Osteoblast (primary cell): Measurements from ENCODE around the gene RNF145. TPM values are rescaled to one million over a fixed set of nuclear protein-coding genes. Genes with fewer than 3 reads are reported as not detected.
A peak's percentile ranks its signal among the peaks of the same experiment; 100 is the strongest.

ENCODE experiments used
- DNase-seq: peaks from one replicate; pipeline ENCODE4 v3.0.0; 2011; ENCODE audit warnings: low spot score, mixed read lengths; ENCODE audit not compliant: insufficient read length; ENCODE audit errors: missing footprints
- H2AFZ ChIP-seq: 2 replicates; pipeline ENCODE4 v1.6.0; 2011; ENCODE audit warnings: mild to moderate bottlenecking, low read length
- H3K27ac ChIP-seq: 2 replicates; pipeline ENCODE4 v1.5.1; 2011; ENCODE audit warnings: mild to moderate bottlenecking, low read depth, low read length, moderate library complexity
- H3K27me3 ChIP-seq: 2 replicates; pipeline ENCODE4 v1.6.0; 2012; ENCODE audit warnings: mild to moderate bottlenecking, control low read depth, inconsistent platforms, low read length, moderate library complexity; ENCODE audit not compliant: insufficient read depth
- H3K36me3 ChIP-seq: 2 replicates; pipeline ENCODE4 v1.5.1; 2011; ENCODE audit warnings: mild to moderate bottlenecking, low read length, control low read depth, moderate library complexity; ENCODE audit not compliant: insufficient read depth
- H3K4me1 ChIP-seq: 2 replicates; pipeline ENCODE4 v1.5.1; 2011; ENCODE audit warnings: mild to moderate bottlenecking, low read length, control low read depth, moderate library complexity; ENCODE audit not compliant: insufficient read depth
- H3K4me2 ChIP-seq: 2 replicates; pipeline ENCODE4 v1.6.0; 2011; ENCODE audit warnings: mild to moderate bottlenecking, low read length; ENCODE audit not compliant: insufficient read depth
- H3K4me3 ChIP-seq: fragments of 200-600 bp; sonication (generic); 3 replicates; pipeline ENCODE4 v1.5.1; 2012; ENCODE audit warnings: mild to moderate bottlenecking, low read length, inconsistent platforms; ENCODE audit not compliant: insufficient read depth
- H3K79me2 ChIP-seq: 2 replicates; pipeline ENCODE4 v1.6.0; 2012; ENCODE audit warnings: mild to moderate bottlenecking, low read length, control low read depth, inconsistent platforms; ENCODE audit not compliant: insufficient read depth
- H3K9me3 ChIP-seq: 2 replicates; pipeline ENCODE4 v1.5.1; 2011; ENCODE audit warnings: low read depth, low read length, control low read depth
- H4K20me1 ChIP-seq: 2 replicates; pipeline ENCODE4 v1.6.0; 2012; ENCODE audit warnings: mild to moderate bottlenecking, low read length, control low read depth; ENCODE audit not compliant: insufficient read depth
- total RNA-seq: library from RNA; depleted of rRNA; stranded (reverse); fragments of >200 nt; gene quantifications from 2 replicates; pipeline ENCODE4 v1.2.3, GENCODE V29; 2012
- TF ChIP-seq, protein P1 (sequence below): IDR thresholded peaks from 2 replicates; pipeline ENCODE4 v1.5.1; 2011; ENCODE audit warnings: mild to moderate bottlenecking, low read depth, low read length, moderate library complexity; ENCODE audit errors: extremely low read depth

The RNF145 gene
- total RNA-seq, 1 donor, result 38.4 TPM

DNA sequence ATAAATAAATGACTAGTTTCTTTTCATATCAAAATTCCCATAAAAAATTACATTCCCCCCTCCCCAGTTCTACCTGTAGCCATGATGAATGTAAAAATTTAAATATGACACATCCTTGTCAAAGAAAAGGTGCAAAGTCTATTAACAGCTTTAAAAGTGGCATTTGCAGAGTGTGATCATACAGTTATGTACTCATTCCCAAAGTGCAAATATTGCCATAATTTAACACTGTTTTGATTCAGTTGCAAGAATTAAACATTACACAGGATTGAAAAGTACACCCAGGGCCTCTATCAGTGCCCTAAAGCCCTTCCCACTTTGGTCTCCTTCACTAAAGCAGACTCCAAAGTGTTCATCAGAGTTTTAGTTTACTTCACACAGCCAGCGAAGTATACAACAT, 51.8 kb downstream of the RNF145 start:
- DNase-seq, result no peak
- H3K27me3 ChIP-seq, result no peaks in the 10 kb centered on the region
- peaks cover 5% of the 10 kb centered on the region for H4K20me1 ChIP-seq
- no peaks in the 10 kb centered on the region for H3K9me3 ChIP-seq
- no peak overlapping the region for H3K4me3 ChIP-seq
- TF ChIP-seq, protein P1, sequence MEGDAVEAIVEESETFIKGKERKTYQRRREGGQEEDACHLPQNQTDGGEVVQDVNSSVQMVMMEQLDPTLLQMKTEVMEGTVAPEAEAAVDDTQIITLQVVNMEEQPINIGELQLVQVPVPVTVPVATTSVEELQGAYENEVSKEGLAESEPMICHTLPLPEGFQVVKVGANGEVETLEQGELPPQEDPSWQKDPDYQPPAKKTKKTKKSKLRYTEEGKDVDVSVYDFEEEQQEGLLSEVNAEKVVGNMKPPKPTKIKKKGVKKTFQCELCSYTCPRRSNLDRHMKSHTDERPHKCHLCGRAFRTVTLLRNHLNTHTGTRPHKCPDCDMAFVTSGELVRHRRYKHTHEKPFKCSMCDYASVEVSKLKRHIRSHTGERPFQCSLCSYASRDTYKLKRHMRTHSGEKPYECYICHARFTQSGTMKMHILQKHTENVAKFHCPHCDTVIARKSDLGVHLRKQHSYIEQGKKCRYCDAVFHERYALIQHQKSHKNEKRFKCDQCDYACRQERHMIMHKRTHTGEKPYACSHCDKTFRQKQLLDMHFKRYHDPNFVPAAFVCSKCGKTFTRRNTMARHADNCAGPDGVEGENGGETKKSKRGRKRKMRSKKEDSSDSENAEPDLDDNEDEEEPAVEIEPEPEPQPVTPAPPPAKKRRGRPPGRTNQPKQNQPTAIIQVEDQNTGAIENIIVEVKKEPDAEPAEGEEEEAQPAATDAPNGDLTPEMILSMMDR, result no peak
- peaks cover 32% of the 10 kb centered on the region for H3K36me3 ChIP-seq
- H3K79me2 ChIP-seq, result no peaks in the 10 kb centered on the region
- no peak overlapping the region for H3K27ac ChIP-seq
- H2AFZ ChIP-seq, result no peak overlapping the region
- H3K4me2 ChIP-seq, result no peak overlapping the region
- peaks cover 3% of the 10 kb centered on the region for H3K4me1 ChIP-seq

GRCh38 chr5:159156426-159157238, 52.7 kb downstream of the RNF145 start:
- Histone ChIP-seq H3K27ac (no peak overlapping the region), H3K27me3 (no peaks in the 10 kb centered on the region), H3K79me2 (no peaks in the 10 kb centered on the region), H3K36me3 (peaks cover 32% of the 10 kb centered on the region), H3K4me2 (no peak overlapping the region), H3K4me1 (no peaks in the 10 kb centered on the region), H4K20me1 (peaks cover 5% of the 10 kb centered on the region), H3K9me3 (no peaks in the 10 kb centered on the region), H3K4me3 (no peak overlapping the region), H2AFZ (no peak overlapping the region)
- TF ChIP-seq, protein P1, result peak; percentile 91
- peak; percentile 41 for DNase-seq

DNA sequence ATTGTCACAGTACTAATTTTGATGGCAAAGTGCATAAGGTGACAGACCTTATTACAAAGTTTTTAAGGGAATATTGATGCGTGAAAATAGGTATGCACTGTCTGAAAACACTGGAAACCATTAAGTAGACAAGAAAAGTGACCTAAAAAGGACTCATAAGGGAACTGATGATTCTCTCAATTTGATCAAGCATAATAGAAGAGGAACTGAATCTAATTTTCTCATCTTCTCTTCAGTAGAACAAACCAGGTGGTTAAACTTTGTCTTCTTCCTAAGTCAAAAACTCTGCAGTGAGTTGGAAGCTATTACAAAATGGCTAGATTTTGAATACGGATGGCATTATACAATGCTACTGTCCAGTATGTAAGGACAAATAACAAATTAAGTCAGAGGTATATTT, 53.4 kb downstream of the RNF145 start:
- H3K79me2 ChIP-seq, result no peaks in the 10 kb centered on the region
- H3K27ac ChIP-seq, result no peak overlapping the region
- no peaks in the 10 kb centered on the region for H3K9me3 ChIP-seq
- no peak overlapping the region for H2AFZ ChIP-seq
- H4K20me1 ChIP-seq, result peaks cover 5% of the 10 kb centered on the region
- no peak for DNase-seq
- no peak overlapping the region for H3K4me3 ChIP-seq
- TF ChIP-seq, protein P1, result no peak
- no peaks in the 10 kb centered on the region for H3K27me3 ChIP-seq
- no peaks in the 10 kb centered on the region for H3K4me1 ChIP-seq
- peaks cover 28% of the 10 kb centered on the region for H3K36me3 ChIP-seq
- no peak overlapping the region for H3K4me2 ChIP-seq

- H4K20me1 ChIP-seq, result peaks cover 5% of the 10 kb centered on the region
- H3K79me2 ChIP-seq, result no peaks in the 10 kb centered on the region
- H3K4me2 ChIP-seq, result no peak overlapping the region
- H2AFZ ChIP-seq, result no peak overlapping the region
- no peak overlapping the region for H3K4me3 ChIP-seq
- H3K4me1 ChIP-seq, result no peaks in the 10 kb centered on the region
- no peak overlapping the region for H3K27ac ChIP-seq
- H3K36me3 ChIP-seq, result peaks cover 13% of the 10 kb centered on the region
- DNase-seq, result no peak
- no peaks in the 10 kb centered on the region for H3K9me3 ChIP-seq
- H3K27me3 ChIP-seq, result peaks cover 4% of the 10 kb centered on the region
- TF ChIP-seq, protein P1, result no peak
These were observed 56.5 kb downstream of the RNF145 start for GRCh38 chr5:159152876-159153275.
